Immature natural killer cell (primary cell): ENCODE data around the gene AAK1. TPM values are rescaled to one million over a fixed set of nuclear protein-coding genes. Genes with fewer than 3 reads are reported as not detected.
"Not testable (repeated sequence)": the region's sequence is repeated elsewhere in the genome, so short reads cannot be mapped to it uniquely, and the experiment has no call there.

Source experiments
- DNase-seq, 3 donors: peaks; one replicate each; pipeline ENCODE4 v3.0.0; 2022; ENCODE audit warnings: mixed read lengths in 1 of 3
- H3K27ac Mint-ChIP-seq, 6 donors: one replicate each; pipeline ENCODE4 v1.8.0; 2020; ENCODE audit warnings: mixed read lengths in 6 of 6, mild to moderate bottlenecking in 5 of 6, inconsistent platforms in 4 of 6, moderate library complexity in 3 of 6
- H3K27me3 Mint-ChIP-seq, 3 donors: one replicate each; pipeline ENCODE4 v1.8.0; 2020 to 2021; ENCODE audit warnings: low read depth in 3 of 3, mild to moderate bottlenecking in 3 of 3, mixed read lengths in 3 of 3, moderate library complexity in 3 of 3, inconsistent platforms in 1 of 3
- H3K36me3 Mint-ChIP-seq, 3 donors: one replicate each; pipeline ENCODE4 v1.8.0; 2020; ENCODE audit warnings: mixed read lengths in 3 of 3, inconsistent platforms in 2 of 3, mild to moderate bottlenecking in 2 of 3
- H3K4me1 Mint-ChIP-seq, 2 donors: one replicate each; pipeline ENCODE4 v1.8.0; 2020; ENCODE audit warnings: inconsistent platforms in 2 of 2, mild to moderate bottlenecking in 2 of 2, mixed read lengths in 2 of 2, moderate library complexity in 1 of 2
- H3K4me3 Mint-ChIP-seq, 5 donors: one replicate each; pipeline ENCODE4 v1.8.0; 2020; ENCODE audit warnings: mild to moderate bottlenecking in 5 of 5, mixed read lengths in 5 of 5, inconsistent platforms in 3 of 5, moderate library complexity in 3 of 5
- H3K9me3 Mint-ChIP-seq, 6 donors: one replicate each; pipeline ENCODE4 v1.8.0; 2020; ENCODE audit warnings: mild to moderate bottlenecking in 6 of 6, mixed read lengths in 6 of 6, inconsistent platforms in 4 of 6, moderate library complexity in 3 of 6
- polyA plus RNA-seq, 3 donors: library from polyadenylated mRNA; unstranded; fragments of 300-500 nt; fragmentation: Illumina TruSeq; gene quantifications; one replicate each; pipeline ENCODE4 v1.2.3, GENCODE V29; 2021

The AAK1 gene
- polyA plus RNA-seq, 3 donors from 2014 or later: 23.1 to 121 (median 38.2) TPM

GRCh38 chr2:69580486-69580885, 63.1 kb downstream of the AAK1 start:
- no peaks in the 10 kb centered on the region for H3K9me3 Mint-ChIP-seq
- H3K27me3 Mint-ChIP-seq: no peaks in the 10 kb centered on the region
- DNase-seq: no peak
- peak overlapping the region in 1 of 5 donors; percentile 3 for H3K4me3 Mint-ChIP-seq
- H3K36me3 Mint-ChIP-seq: peaks cover 0 to 5% (median 3%) of the 10 kb centered on the region in 3 donors
- H3K27ac Mint-ChIP-seq: peak overlapping the region in 4 of 6 donors; percentile 24 to 72 (median 44)
- H3K4me1 Mint-ChIP-seq: peaks cover 91 to 98% of the 10 kb centered on the region in 2 donors

- Mint-ChIP-seq H3K4me1 (peaks cover 90 to 97% of the 10 kb centered on the region in 2 donors), H3K4me3 (peak overlapping the region in 1 of 5 donors; percentile 9), H3K9me3 (no peaks in the 10 kb centered on the region), H3K27me3 (no peaks in the 10 kb centered on the region), H3K36me3 (peaks cover 0 to 5% (median 3%) of the 10 kb centered on the region in 3 donors), H3K27ac (peak overlapping the region in 5 of 6 donors; percentile 62 to 79 (median 69))
- no peak for DNase-seq
Measured at GRCh38 chr2:69579536-69579935, 64.0 kb downstream of the AAK1 start.

- H3K27ac Mint-ChIP-seq: peak overlapping the region in 5 of 6 donors; percentile 51 to 74 (median 59)
- DNase-seq: no peak
- no peaks in the 10 kb centered on the region for H3K9me3 Mint-ChIP-seq
- peaks cover 84 to 92% of the 10 kb centered on the region in 2 donors for H3K4me1 Mint-ChIP-seq
- H3K36me3 Mint-ChIP-seq: peaks cover 0 to 5% (median 3%) of the 10 kb centered on the region in 3 donors
- H3K4me3 Mint-ChIP-seq: peak overlapping the region in 1 of 5 donors; percentile 31
- no peaks in the 10 kb centered on the region for H3K27me3 Mint-ChIP-seq
Measured at GRCh38 chr2:69578198-69578540, 65.4 kb downstream of the AAK1 start.

- H3K4me1 Mint-ChIP-seq: peaks cover 84 to 92% of the 10 kb centered on the region in 2 donors
- peak overlapping the region; percentile 49 to 78 (median 66) for H3K27ac Mint-ChIP-seq
- no peaks in the 10 kb centered on the region for H3K9me3 Mint-ChIP-seq
- DNase-seq: no peak
- H3K36me3 Mint-ChIP-seq: peaks cover 0 to 5% (median 3%) of the 10 kb centered on the region in 3 donors
- H3K4me3 Mint-ChIP-seq: no peak overlapping the region
- H3K27me3 Mint-ChIP-seq: no peaks in the 10 kb centered on the region
Measured at GRCh38 chr2:69577467-69578197, 65.9 kb downstream of the AAK1 start.

- Mint-ChIP-seq H3K4me1 (peaks cover 79 to 89% of the 10 kb centered on the region in 2 donors), H3K4me3 (peak overlapping the region in 1 of 5 donors; percentile 1), H3K9me3 (no peaks in the 10 kb centered on the region), H3K27me3 (no peaks in the 10 kb centered on the region), H3K27ac (peak overlapping the region; percentile 22 to 78 (median 58)), H3K36me3 (peaks cover 0 to 5% (median 3%) of the 10 kb centered on the region in 3 donors)
- DNase-seq: no peak
Measured at GRCh38 chr2:69576880-69577279, 66.7 kb downstream of the AAK1 start.

GRCh38 chr2:69575926-69576325, 67.6 kb downstream of the AAK1 start:
- H3K4me1 Mint-ChIP-seq: peaks cover 83 to 91% of the 10 kb centered on the region in 2 donors
- no peak for DNase-seq
- peak overlapping the region in 2 of 5 donors; percentile 1 to 3 for H3K4me3 Mint-ChIP-seq

GRCh38 chr2:69575371-69575770, 68.2 kb downstream of the AAK1 start:
- not testable (repeated sequence) for H3K27me3 Mint-ChIP-seq, H3K4me3 Mint-ChIP-seq, DNase-seq, H3K36me3 Mint-ChIP-seq, H3K9me3 Mint-ChIP-seq
- Mint-ChIP-seq H3K27ac (peak overlapping the region in 2 of 6 donors; percentile 25 to 34), H3K4me1 (peaks cover 84 to 91% of the 10 kb centered on the region in 2 donors)

More at GRCh38 chr2:69575926-69576325, 67.6 kb downstream of the AAK1 start:
- Mint-ChIP-seq H3K27me3 (no peaks in the 10 kb centered on the region), H3K9me3 (no peaks in the 10 kb centered on the region), H3K27ac (peak overlapping the region in 5 of 6 donors; percentile 22 to 78 (median 49)), H3K36me3 (peaks cover 0 to 5% (median 3%) of the 10 kb centered on the region in 3 donors)

- Mint-ChIP-seq H3K4me3 (peak overlapping the region in 1 of 5 donors; percentile 12), H3K4me1 (peaks cover 81 to 91% of the 10 kb centered on the region in 2 donors), H3K27me3 (peaks cover 0 to 2% (median 0%) of the 10 kb centered on the region in 3 donors), H3K27ac (peak overlapping the region in 4 of 6 donors; percentile 62 to 76 (median 70)), H3K9me3 (no peaks in the 10 kb centered on the region), H3K36me3 (no peaks in the 10 kb centered on the region)
- no peak for DNase-seq
Measured at GRCh38 chr2:69572641-69573040, 70.9 kb downstream of the AAK1 start.

- H3K36me3 Mint-ChIP-seq: no peaks in the 10 kb centered on the region
- no peaks in the 10 kb centered on the region for H3K9me3 Mint-ChIP-seq
- H3K4me3 Mint-ChIP-seq: peak overlapping the region in 3 of 5 donors; percentile 29 to 56 (median 35)
- H3K4me1 Mint-ChIP-seq: peaks cover 80 to 91% of the 10 kb centered on the region in 2 donors
- no peak for DNase-seq
- H3K27ac Mint-ChIP-seq: peak overlapping the region; percentile 53 to 83 (median 70)
- H3K27me3 Mint-ChIP-seq: peaks cover 0 to 2% (median 0%) of the 10 kb centered on the region in 3 donors
Measured at GRCh38 chr2:69571189-69571588, 72.3 kb downstream of the AAK1 start.

GRCh38 chr2:69570474-69570873, 73.1 kb downstream of the AAK1 start:
- peaks cover 0 to 2% (median 0%) of the 10 kb centered on the region in 3 donors for H3K27me3 Mint-ChIP-seq
- H3K4me3 Mint-ChIP-seq: peak overlapping the region in 2 of 5 donors; percentile 3 to 10
- DNase-seq: no peak
- H3K36me3 Mint-ChIP-seq: no peaks in the 10 kb centered on the region
- H3K27ac Mint-ChIP-seq: peak overlapping the region in 4 of 6 donors; percentile 16 to 83 (median 66)
- peaks cover 82 to 91% of the 10 kb centered on the region in 2 donors for H3K4me1 Mint-ChIP-seq
- no peaks in the 10 kb centered on the region for H3K9me3 Mint-ChIP-seq

- H3K27me3 Mint-ChIP-seq: peaks cover 0 to 2% (median 0%) of the 10 kb centered on the region in 3 donors
- no peaks in the 10 kb centered on the region for H3K9me3 Mint-ChIP-seq
- no peak for DNase-seq
- H3K36me3 Mint-ChIP-seq: no peaks in the 10 kb centered on the region
- H3K27ac Mint-ChIP-seq: peak overlapping the region in 5 of 6 donors; percentile 59 to 86 (median 75)
- peak overlapping the region in 1 of 5 donors; percentile 11 for H3K4me3 Mint-ChIP-seq
- peaks cover 90 to 96% of the 10 kb centered on the region in 2 donors for H3K4me1 Mint-ChIP-seq
Measured at GRCh38 chr2:69567909-69568300, 75.6 kb downstream of the AAK1 start.

- Mint-ChIP-seq H3K27ac (peak overlapping the region; percentile 4 to 86 (median 72)), H3K4me1 (peaks cover 90 to 95% of the 10 kb centered on the region in 2 donors), H3K4me3 (peak overlapping the region in 1 of 5 donors; percentile 33), H3K27me3 (peaks cover 0 to 2% (median 0%) of the 10 kb centered on the region in 3 donors), H3K9me3 (no peaks in the 10 kb centered on the region), H3K36me3 (no peaks in the 10 kb centered on the region)
- DNase-seq: no peak
Measured at GRCh38 chr2:69567157-69567908, 76.2 kb downstream of the AAK1 start.

GRCh38 chr2:69566669-69567068, 76.9 kb downstream of the AAK1 start:
- Mint-ChIP-seq H3K36me3 (no peaks in the 10 kb centered on the region), H3K27ac (peak overlapping the region; percentile 4 to 84 (median 75)), H3K27me3 (peaks cover 0 to 2% (median 0%) of the 10 kb centered on the region in 3 donors), H3K4me3 (peak overlapping the region in 1 of 5 donors; percentile 33), H3K4me1 (peaks cover 93 to 97% of the 10 kb centered on the region in 2 donors), H3K9me3 (no peaks in the 10 kb centered on the region)
- no peak for DNase-seq
